ENCODE measurements around the gene SH3BGRL.

GRCh38 chrX:81229229-81229628 lies 27.3 kb downstream of the SH3BGRL start:
- TF ChIP-seq CTCF (conservative IDR thresholded peaks at IDR 0.05; ENCODE audit: low read depth, low read length): no peak
- no peak for TF ChIP-seq EZH2 (IDR thresholded peaks at IDR 0.05; ENCODE audit: borderline replicate concordance, low read depth, low read length, poor library complexity, severe bottlenecking)

All from A673 (cell line).